RWPE1 (cell line): ENCODE data around the gene TXN2.
"Not testable (repeated sequence)": the region's sequence is repeated elsewhere in the genome, so short reads cannot be mapped to it uniquely, and the experiment has no call there.

Experiments
- CTCF ChIA-PET: fragments of 350-600 bp; sonication (Branson Sonifier 250); formaldehyde crosslinking; extraction: SDS; loops from one replicate; lab custom pipeline; 2021; lab: Yijun Ruan, JAX
- POLR2A ChIA-PET: fragments of 400-600 bp; formaldehyde crosslinking; extraction: SDS; loops from one replicate; lab custom pipeline; 2020; ENCODE audit warnings: antibody characterized with exemption; ENCODE audit not compliant: low non-redundant PET; lab: Yijun Ruan, JAX
- DNase-seq: peaks from one replicate; pipeline ENCODE4 v3.0.0; 2012; ENCODE audit warnings: low spot score
- H3K27ac ChIP-seq: fragments of 450-650 bp; 2 replicates; pipeline ENCODE4 v1.5.1; 2017
- TF ChIP-seq, protein P1 (sequence below): fragments of 450-650 bp; conservative IDR thresholded peaks from 2 replicates; pipeline ENCODE4 v1.5.1; 2017; ENCODE audit warnings: low read depth, mild to moderate bottlenecking

Gene TXN2

DNA sequence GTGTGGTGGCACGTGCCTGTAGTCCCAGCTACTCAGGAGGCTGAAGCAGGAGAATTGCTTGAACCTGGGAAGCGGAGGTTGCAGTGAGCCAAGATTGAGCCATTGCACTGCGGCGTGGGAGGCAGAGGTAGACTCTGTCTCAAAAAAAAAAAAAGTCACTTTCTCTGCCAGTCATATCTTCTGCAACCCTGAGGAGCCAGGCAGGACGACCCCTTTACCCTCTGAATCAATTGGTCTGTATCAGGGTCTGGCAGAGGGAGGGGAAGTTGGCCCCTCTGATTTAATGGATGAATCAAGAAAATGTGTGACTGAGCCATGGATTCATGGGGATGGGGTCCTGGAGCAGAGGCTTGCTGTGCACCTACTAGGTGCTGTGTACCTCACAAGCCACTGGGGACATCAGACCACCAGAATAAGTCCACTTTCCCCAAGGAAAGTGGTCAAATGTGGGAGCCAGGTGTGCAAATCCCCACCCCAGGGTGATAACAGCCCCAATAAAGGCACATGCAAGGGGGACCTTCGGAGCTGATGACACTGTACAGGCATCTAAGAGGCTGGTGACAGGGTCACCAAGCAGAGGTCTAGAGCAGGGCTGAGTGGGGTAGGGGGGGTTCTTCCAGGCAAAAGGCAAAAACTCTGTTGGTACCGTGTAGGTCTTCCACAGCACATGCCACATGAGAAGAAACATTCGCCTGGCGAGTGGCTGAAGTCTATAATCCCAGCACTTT is 29.0 kb downstream of the TXN2 start:
- POLR2A ChIA-PET, result no interaction called here
- CTCF ChIA-PET, result no interaction called here
- TF ChIP-seq, protein P1, sequence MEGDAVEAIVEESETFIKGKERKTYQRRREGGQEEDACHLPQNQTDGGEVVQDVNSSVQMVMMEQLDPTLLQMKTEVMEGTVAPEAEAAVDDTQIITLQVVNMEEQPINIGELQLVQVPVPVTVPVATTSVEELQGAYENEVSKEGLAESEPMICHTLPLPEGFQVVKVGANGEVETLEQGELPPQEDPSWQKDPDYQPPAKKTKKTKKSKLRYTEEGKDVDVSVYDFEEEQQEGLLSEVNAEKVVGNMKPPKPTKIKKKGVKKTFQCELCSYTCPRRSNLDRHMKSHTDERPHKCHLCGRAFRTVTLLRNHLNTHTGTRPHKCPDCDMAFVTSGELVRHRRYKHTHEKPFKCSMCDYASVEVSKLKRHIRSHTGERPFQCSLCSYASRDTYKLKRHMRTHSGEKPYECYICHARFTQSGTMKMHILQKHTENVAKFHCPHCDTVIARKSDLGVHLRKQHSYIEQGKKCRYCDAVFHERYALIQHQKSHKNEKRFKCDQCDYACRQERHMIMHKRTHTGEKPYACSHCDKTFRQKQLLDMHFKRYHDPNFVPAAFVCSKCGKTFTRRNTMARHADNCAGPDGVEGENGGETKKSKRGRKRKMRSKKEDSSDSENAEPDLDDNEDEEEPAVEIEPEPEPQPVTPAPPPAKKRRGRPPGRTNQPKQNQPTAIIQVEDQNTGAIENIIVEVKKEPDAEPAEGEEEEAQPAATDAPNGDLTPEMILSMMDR, result no peak
- H3K27ac ChIP-seq, result peak overlapping the region; percentile 72
- DNase-seq, result no peak

DNA sequence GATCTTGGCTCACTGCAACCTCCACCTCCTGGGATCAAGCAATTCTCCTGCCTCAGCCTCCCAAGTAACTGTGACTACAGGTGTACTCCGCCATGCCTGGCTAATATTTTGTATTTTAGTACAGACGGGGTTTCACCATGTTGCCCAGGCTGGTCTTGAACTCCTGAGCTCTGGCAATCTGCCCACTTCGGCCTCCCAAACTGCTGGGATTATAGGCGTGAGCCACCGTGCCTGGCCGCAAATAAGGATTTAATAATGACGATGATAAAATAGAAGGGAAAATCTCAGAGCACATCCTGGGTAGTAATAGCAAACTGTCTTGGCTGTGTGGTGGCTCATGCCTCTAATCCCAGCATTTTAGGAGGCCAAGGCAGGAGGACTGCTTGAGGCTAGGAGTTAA is 30.5 kb downstream of the TXN2 start:
- H3K27ac ChIP-seq, result peak overlapping the region; percentile 72
- DNase-seq, POLR2A ChIA-PET: not testable (repeated sequence)
- CTCF ChIA-PET, result interaction anchor here (0.6 kb wide), 1 partner anchor 150 kb away, joined by 6 read pairs; no protein-coding TSS in a partner anchor

GRCh38 chr22:36449596-36450175 is 31.8 kb downstream of the TXN2 start:
- DNase-seq, result no peak
- H3K27ac ChIP-seq, result no peak overlapping the region
- ChIA-PET POLR2A (no interaction called here), CTCF (no interaction called here)
- TF ChIP-seq, protein P1, result no peak

DNA sequence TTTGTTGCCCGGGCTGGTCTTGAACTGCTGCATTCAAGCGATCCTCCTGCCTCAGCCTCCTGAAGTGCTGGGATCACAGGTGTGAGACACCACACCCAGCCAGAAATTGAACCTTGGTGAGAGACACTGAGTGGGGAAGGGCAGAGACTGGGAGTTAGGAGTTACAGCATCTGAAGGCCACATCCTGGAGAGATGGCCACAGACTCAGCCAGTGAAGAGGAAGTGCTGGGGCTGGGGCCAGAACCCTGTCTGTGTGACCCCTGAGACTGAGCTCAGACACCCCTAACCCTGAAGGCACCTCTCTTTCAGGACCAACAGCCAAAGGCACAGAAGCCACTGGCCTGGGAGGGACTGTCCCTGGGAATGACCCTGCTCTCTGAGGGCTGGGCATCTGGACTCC is 33.8 kb downstream of the TXN2 start:
- no peak overlapping the region for H3K27ac ChIP-seq
- TF ChIP-seq, protein P1, result no peak
- no peak for DNase-seq
- POLR2A ChIA-PET, result no interaction called here
- CTCF ChIA-PET, result no interaction called here

GRCh38 chr22:36445158-36445668 is 36.2 kb downstream of the TXN2 start:
- ChIA-PET POLR2A (no interaction called here), CTCF (no interaction called here)
- TF ChIP-seq, protein P1, result no peak
- DNase-seq, result no peak
- no peak overlapping the region; the same call in 1 of the 2 replicates for H3K27ac ChIP-seq

DNA sequence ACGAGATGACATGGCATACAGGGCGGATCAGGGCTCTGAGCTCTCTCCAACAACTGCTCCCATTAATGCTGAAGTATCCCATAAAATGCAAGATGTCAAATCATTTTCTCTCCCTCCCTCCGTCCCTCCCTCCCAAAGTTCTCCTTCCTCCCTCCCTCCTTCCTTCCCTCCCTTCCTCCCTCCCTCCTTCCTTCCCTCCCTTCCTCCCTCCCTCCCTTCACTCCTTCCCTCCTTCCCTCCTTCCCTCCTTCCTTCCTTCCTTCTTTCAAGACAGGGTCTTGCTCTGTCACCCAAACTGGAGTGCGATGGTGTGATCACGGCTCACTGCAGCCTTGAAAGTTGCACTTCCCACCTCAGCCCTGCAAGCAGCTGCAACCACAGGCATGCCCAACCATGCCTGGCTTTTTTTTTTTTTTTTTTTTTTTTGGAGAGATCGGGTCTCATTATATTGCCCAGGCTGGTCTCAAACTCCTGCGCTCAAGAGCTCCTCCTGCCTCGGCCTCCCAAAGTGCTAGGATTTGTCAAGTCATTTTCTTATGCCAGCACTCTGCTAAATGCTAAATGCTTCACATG is 38.2 kb downstream of the TXN2 start:
- H3K27ac ChIP-seq, result peak overlapping the region; percentile 6; the same call in 1 of the 2 replicates
- no peak for DNase-seq
- POLR2A ChIA-PET, result no interaction called here
- TF ChIP-seq, protein P1, result no peak
- CTCF ChIA-PET, result no interaction called here
